ENCODE data around the gene SIN3B.

SIN3B gene

GRCh38 chr19:16807549-16808284 lies 21.5 kb upstream of the SIN3B start:
- no peak for TF ChIP-seq POLR2A (IDR thresholded peaks at IDR 0.05; ENCODE audit: low read depth, low read length)
- no peak for FAIRE-seq

DNA sequence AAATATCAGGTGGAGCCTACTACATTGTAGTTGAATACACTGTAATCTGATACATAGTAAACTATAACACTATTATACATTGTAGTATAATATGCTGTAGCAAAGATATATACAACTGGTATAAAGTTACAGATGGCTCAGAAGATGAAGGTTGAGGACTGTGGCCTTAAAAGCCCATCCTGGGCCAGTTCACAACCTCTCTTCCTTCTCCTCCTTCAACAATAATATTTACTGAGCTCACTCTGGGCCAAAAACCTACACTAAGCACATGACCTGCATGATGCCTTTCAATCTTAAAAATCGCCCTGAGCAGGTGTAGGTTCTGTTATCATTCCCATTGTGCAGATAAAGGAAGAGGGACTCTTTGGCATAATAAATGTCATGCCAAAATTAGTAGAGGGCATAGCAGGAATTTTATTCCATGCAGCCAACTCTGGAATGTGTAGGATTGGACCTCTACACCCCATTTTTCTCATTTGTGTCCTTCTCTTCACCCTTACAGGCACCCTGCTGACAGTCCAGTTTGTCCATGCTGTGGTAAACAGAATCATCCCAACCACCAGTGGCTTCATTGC lies 14.6 kb upstream of the SIN3B start:
- DNase-seq (ENCODE audit: insufficient read length, low spot score) (no peak), FAIRE-seq (no peak)
- TF ChIP-seq POLR2A (IDR thresholded peaks at IDR 0.05; ENCODE audit: low read depth, low read length) = no peak

More at GRCh38 chr19:16807549-16808284, 21.5 kb upstream of the SIN3B start:
- no peak for DNase-seq (ENCODE audit: insufficient read length, low spot score)

GRCh38 chr19:16820056-16820455 lies 9.1 kb upstream of the SIN3B start:
- FAIRE-seq = no peak
- no peak for TF ChIP-seq POLR2A (IDR thresholded peaks at IDR 0.05; ENCODE audit: low read depth, low read length)
- DNase-seq (ENCODE audit: insufficient read length, low spot score) = no peak

DNA sequence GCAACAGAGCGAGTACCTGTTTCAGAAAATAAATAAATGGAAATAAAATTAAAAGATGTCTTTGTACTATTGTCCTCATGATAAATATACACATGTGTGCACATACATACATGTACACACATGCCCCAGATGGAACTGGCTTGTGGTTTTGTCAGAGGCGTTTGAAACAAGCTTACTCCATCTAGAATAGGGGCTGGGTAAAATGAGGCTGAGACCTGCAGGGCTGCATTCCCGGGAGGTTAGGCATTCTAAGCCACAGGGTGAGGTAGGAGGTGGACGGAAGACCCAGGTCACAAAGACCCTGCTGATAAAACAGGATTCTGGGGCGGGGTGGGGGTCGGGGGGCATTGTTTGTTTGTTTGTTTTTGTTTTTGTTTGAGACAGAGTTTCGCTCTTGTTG lies 8.1 kb upstream of the SIN3B start:
- TF ChIP-seq POLR2A (IDR thresholded peaks at IDR 0.05; ENCODE audit: low read depth, low read length) = no peak
- no peak for FAIRE-seq
- DNase-seq (ENCODE audit: insufficient read length, low spot score) = no peak

DNA sequence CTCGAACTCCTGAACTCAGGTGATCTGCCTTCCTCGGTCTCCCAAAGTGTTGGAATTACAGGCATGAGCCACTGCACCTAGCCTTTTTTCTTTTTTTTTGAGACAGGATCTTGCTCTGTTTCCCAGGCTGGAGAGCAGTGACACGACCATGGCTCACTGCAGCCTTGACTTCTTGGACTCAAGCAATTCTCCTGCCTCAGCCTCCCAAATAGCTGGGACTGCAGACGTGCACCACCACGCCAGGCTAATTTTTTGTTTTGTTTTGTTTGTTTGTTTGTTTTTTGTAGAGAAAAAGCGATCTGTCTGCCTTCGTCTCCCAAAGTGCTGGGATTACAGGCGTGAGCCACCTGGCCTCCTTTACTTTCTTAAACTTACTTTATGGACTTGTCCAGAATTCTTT lies 6.5 kb upstream of the SIN3B start:
- DNase-seq (ENCODE audit: insufficient read length, low spot score) (no peak), FAIRE-seq (no peak)
- TF ChIP-seq POLR2A (IDR thresholded peaks at IDR 0.05; ENCODE audit: low read depth, low read length) = no peak

GRCh38 chr19:16824658-16825311 lies 4.4 kb upstream of the SIN3B start:
- FAIRE-seq (no peak), DNase-seq (ENCODE audit: insufficient read length, low spot score) (no peak)
- no peak for TF ChIP-seq POLR2A (IDR thresholded peaks at IDR 0.05; ENCODE audit: low read depth, low read length)

- TF ChIP-seq POLR2A (IDR thresholded peaks at IDR 0.05; ENCODE audit: low read depth, low read length) = no peak
- no peak for FAIRE-seq
- no peak for DNase-seq (ENCODE audit: insufficient read length, low spot score)
Observed at GRCh38 chr19:16825312-16826052, 3.7 kb upstream of the SIN3B start.

DNA sequence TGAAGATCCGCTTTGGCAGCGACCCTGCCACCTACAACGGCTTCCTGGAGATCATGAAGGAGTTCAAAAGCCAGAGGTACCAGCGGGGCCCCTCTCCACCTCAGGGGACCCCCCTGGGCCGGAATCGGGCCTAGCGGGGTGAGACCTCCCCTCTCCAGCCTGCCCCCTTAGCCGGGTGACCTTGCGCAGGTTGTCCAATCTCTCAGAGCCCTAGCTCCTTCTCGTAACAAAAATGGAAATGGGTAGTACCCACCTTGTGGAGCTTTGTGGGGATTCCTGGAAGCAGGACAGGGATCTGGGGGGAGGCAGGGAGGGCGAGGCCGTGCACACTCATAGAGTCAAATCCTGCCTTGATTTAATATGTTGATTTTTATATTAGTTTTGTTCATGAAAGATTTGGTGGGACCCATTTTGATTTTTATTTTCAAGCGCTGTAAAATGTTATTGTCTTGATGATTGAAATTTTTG lies 658 bp downstream of the SIN3B start:
- no peak for FAIRE-seq
- TF ChIP-seq POLR2A (IDR thresholded peaks at IDR 0.05; ENCODE audit: low read depth, low read length) = no peak
- no peak for DNase-seq (ENCODE audit: insufficient read length, low spot score)

- FAIRE-seq (no peak), DNase-seq (ENCODE audit: insufficient read length, low spot score) (no peak)
- no peak for TF ChIP-seq POLR2A (IDR thresholded peaks at IDR 0.05; ENCODE audit: low read depth, low read length)
Observed at GRCh38 chr19:16830679-16831078, 1.5 kb downstream of the SIN3B start.

DNA sequence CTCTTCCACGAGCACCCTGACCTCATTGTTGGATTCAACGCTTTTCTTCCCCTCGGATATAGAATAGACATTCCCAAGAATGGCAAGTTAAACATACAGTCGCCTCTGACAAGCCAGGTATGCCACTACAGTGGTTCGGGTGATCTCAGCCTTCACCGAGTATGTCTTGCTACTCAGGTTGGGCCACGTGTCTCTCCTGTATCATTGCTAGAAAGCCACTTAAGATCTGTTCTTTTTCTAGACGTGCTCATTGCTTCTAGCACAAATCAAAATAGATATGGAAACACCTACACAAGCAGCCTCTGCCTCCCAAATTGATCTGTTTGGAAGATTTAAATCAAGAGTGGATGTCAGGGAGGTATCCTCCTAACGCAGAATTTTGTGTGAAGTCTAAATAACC lies 2.3 kb downstream of the SIN3B start:
- FAIRE-seq (no peak), DNase-seq (ENCODE audit: insufficient read length, low spot score) (no peak)
- TF ChIP-seq POLR2A (IDR thresholded peaks at IDR 0.05; ENCODE audit: low read depth, low read length) = no peak

DNA sequence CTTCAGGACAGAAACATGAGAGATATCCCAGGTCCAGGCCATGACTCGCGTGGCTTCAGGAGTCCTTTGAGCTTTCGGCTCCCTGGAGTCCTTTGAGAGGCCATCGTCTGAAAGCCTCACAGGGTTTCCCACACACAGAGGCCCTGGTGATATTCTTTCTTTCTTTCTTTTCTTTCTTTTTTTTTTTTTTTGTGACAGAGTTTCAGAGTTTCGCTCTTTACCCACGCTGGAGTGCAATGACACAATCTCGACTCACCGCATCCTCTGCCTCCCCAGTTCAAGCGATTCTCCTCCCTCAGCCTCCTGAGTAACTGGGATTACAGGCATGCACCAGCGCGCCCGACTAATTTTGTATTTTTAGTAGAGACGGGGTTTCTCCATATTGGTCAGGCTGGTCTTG lies 5.5 kb downstream of the SIN3B start:
- no peak for TF ChIP-seq POLR2A (IDR thresholded peaks at IDR 0.05; ENCODE audit: low read depth, low read length)
- no peak for DNase-seq (ENCODE audit: insufficient read length, low spot score)
- no peak for FAIRE-seq

- DNase-seq (ENCODE audit: insufficient read length, low spot score) (no peak), FAIRE-seq (no peak)
- no peak for TF ChIP-seq POLR2A (IDR thresholded peaks at IDR 0.05; ENCODE audit: low read depth, low read length)
Observed at GRCh38 chr19:16836115-16837034, 7.2 kb downstream of the SIN3B start.

GRCh38 chr19:16837035-16837362 lies 7.8 kb downstream of the SIN3B start:
- FAIRE-seq (no peak), DNase-seq (ENCODE audit: insufficient read length, low spot score) (no peak)
- no peak for TF ChIP-seq POLR2A (IDR thresholded peaks at IDR 0.05; ENCODE audit: low read depth, low read length)

Measured in H54 (cell line).